HFFc6 (cell line): ENCODE results near the gene RIOK1. TPM values are rescaled to one million over a fixed set of nuclear protein-coding genes. Genes with fewer than 3 reads are reported as not detected.

Source experiments
- DNase-seq: peaks from one replicate; pipeline ENCODE4 v3.0.0-alpha.2; 2018
- H3K27ac Mint-ChIP-seq: 2 replicates; pipeline ENCODE4 v1.8.0; 2020; ENCODE audit warnings: mild to moderate bottlenecking, mixed read lengths
- H3K27me3 Mint-ChIP-seq: 2 replicates; pipeline ENCODE4 v1.8.0; 2021; ENCODE audit warnings: mild to moderate bottlenecking, moderate library complexity, mixed read lengths; ENCODE audit not compliant: insufficient read depth
- H3K36me3 Mint-ChIP-seq: 2 replicates; pipeline ENCODE4 v1.8.0; 2021; ENCODE audit warnings: low read depth, mixed read lengths
- H3K4me1 Mint-ChIP-seq: 2 replicates; pipeline ENCODE4 v1.8.0; 2020; ENCODE audit warnings: low read depth, mixed read lengths
- H3K4me3 Mint-ChIP-seq: 2 replicates; pipeline ENCODE4 v1.8.0; 2020; ENCODE audit warnings: mild to moderate bottlenecking, moderate library complexity, mixed read lengths
- H3K9me3 Mint-ChIP-seq: 2 replicates; pipeline ENCODE4 v1.8.0; 2020; ENCODE audit warnings: mild to moderate bottlenecking, mixed read lengths
- total RNA-seq, 6 experiments: library from RNA; stranded (reverse); fragmentation: NEBNext Ultra II Directional; extraction: Animal tissue kit (Norgen Biotek cat#: 25700); gene quantifications; 2 replicates in 1 of 6; 3 replicates in 5 of 6; pipeline ENCODE4 v1.2.3, GENCODE V29; 2021
- TF ChIP-seq, protein P1 (sequence below): fragments of 200-600 bp; sonication (generic); IDR thresholded peaks from 2 replicates; pipeline ENCODE4 v1.5.0; 2021; ENCODE audit warnings: antibody characterized with exemption, mild to moderate bottlenecking

RIOK1 gene
- total RNA-seq, 6 experiments from 2014 or later, result 16.6 to 19.5 (median 17.8) TPM

DNA sequence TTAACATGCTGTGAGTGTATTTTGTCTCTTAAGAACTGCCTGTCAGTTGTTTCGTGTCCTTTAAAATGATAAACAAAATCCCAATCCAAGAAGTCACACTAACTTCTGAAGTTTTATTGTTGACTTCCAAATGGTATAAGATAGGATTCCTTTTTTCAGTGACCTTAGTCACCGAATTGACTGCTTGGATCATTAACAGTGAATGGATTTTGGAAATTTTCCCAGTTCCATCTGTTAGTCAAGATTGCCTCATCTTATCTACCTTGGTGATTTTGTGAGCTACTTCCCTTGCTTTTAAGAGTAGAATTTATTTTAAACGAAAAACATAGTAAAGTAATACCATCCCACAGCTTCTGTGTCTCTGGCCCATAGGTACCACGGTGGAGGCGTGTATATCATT is 14.9 kb downstream of the RIOK1 start:
- Mint-ChIP-seq H3K27ac (no peak overlapping the region), H3K4me3 (no peak overlapping the region), H3K36me3 (peaks cover 31% of the 10 kb centered on the region), H3K27me3 (no peaks in the 10 kb centered on the region), H3K9me3 (no peaks in the 10 kb centered on the region), H3K4me1 (peaks cover 11% of the 10 kb centered on the region)
- DNase-seq, result no peak
- TF ChIP-seq, protein P1, sequence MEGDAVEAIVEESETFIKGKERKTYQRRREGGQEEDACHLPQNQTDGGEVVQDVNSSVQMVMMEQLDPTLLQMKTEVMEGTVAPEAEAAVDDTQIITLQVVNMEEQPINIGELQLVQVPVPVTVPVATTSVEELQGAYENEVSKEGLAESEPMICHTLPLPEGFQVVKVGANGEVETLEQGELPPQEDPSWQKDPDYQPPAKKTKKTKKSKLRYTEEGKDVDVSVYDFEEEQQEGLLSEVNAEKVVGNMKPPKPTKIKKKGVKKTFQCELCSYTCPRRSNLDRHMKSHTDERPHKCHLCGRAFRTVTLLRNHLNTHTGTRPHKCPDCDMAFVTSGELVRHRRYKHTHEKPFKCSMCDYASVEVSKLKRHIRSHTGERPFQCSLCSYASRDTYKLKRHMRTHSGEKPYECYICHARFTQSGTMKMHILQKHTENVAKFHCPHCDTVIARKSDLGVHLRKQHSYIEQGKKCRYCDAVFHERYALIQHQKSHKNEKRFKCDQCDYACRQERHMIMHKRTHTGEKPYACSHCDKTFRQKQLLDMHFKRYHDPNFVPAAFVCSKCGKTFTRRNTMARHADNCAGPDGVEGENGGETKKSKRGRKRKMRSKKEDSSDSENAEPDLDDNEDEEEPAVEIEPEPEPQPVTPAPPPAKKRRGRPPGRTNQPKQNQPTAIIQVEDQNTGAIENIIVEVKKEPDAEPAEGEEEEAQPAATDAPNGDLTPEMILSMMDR, result no peak

DNA sequence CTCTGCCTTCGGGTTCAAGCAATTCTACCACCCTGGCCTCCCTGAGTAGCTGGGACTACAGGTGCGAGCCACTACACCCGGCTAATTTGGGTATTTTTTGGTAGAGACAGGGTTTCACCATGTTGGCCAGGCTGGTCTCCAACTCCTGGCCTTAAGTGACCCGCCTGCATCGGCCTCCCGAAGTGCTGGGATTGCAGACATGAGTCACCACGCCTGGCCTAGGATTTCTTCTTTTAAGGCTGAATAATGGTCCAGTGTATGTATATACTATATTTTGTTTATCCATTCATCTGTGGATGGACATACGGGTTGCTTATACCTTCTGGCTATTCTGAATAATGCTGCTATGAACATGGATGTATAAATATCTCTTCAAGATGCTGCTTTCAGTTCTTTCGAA is 17.1 kb downstream of the RIOK1 start:
- TF ChIP-seq, protein P1, result no peak
- H3K27ac Mint-ChIP-seq, result no peak overlapping the region
- H3K4me3 Mint-ChIP-seq, result no peak overlapping the region
- H3K27me3 Mint-ChIP-seq, result no peaks in the 10 kb centered on the region
- peaks cover 32% of the 10 kb centered on the region for H3K36me3 Mint-ChIP-seq
- no peaks in the 10 kb centered on the region for H3K4me1 Mint-ChIP-seq
- no peaks in the 10 kb centered on the region for H3K9me3 Mint-ChIP-seq
- no peak for DNase-seq

DNA sequence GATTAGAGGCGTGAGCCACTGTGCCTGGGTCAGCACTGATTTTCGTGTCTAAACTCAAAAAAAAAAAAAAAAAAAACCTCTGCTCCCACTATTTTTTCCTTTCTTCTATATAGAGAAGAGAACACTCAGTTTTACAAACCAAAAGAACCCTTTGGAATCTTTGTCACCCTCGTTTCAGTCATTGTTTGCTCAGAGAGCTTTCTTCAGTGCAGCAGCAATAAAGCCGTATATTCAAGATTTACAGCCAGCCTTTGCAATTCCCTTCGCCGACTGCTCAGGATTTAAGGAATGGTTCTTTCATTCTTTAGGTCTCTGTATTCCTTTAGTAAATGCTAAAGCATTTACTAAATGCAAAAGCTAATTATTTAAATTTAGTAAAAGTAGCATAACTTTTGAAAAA is 20.1 kb downstream of the RIOK1 start:
- Mint-ChIP-seq H3K36me3 (peaks cover 30% of the 10 kb centered on the region), H3K4me1 (peaks cover 14% of the 10 kb centered on the region), H3K9me3 (no peaks in the 10 kb centered on the region), H3K4me3 (no peak overlapping the region), H3K27me3 (no peaks in the 10 kb centered on the region; the same call in 1 of the 2 replicates), H3K27ac (no peak overlapping the region)
- TF ChIP-seq, protein P1, result no peak
- DNase-seq, result no peak

DNA sequence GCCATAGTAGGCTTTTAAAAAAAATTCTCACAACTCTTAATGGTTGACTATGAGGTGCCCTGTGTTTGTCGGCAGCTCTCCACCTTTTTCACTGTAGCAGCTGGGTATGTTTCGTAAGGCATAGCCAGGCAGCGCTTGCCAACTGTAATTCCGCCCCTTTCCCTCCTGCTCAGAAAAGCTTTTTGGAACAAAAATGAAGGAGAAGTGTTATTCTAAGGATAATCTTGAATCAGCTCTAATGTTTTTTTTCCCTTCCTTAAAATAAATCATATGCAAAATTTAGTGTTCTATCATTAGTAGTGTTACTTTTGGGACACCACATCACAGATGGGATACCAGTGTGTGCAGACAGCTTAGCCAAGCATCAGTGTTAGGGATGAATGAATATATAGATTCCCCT is 21.2 kb downstream of the RIOK1 start:
- Mint-ChIP-seq H3K27ac (no peak overlapping the region), H3K9me3 (no peaks in the 10 kb centered on the region), H3K27me3 (no peaks in the 10 kb centered on the region; the same call in 1 of the 2 replicates), H3K4me3 (no peak overlapping the region), H3K4me1 (peaks cover 18% of the 10 kb centered on the region), H3K36me3 (peaks cover 28% of the 10 kb centered on the region; the same call in 1 of the 2 replicates)
- TF ChIP-seq, protein P1, result no peak
- no peak for DNase-seq

DNA sequence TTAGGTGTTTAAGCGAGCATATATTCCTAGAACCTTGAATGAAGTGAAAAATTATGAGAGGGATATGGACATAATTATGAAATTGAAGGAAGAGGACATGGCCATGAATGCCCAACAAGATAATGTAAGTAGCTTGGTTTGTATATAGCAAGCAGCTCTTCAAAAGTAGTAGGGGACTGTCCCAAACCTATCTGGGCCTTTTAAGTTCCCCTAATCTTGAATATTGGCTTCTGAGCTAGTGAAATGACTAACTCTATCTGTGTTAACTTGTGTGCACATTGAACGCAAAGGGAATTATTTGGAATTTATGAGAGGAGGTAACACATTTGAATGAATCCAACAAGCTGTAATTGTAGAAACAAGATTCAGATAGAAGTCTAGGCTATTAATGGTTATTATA is 21.7 kb downstream of the RIOK1 start:
- Mint-ChIP-seq H3K4me1 (peaks cover 18% of the 10 kb centered on the region), H3K9me3 (no peaks in the 10 kb centered on the region), H3K27me3 (no peaks in the 10 kb centered on the region; the same call in 1 of the 2 replicates), H3K36me3 (peaks cover 28% of the 10 kb centered on the region; the same call in 1 of the 2 replicates), H3K27ac (no peak overlapping the region), H3K4me3 (no peak overlapping the region)
- TF ChIP-seq, protein P1, result no peak
- DNase-seq, result no peak
